SKM-1 (cell line): ENCODE measurements around the gene PRSS53.

ENCODE experiments used
- DNase-seq: peaks from one replicate; lab custom pipeline; 2025; ENCODE audit not compliant: unreplicated experiment; lab: John Stamatoyannopoulos, UW

PRSS53 gene

GRCh38 chr16:31055613-31056012 lies 33.1 kb downstream of the PRSS53 start:
- no peak for DNase-seq

GRCh38 chr16:31052114-31052513 lies 36.6 kb downstream of the PRSS53 start:
- DNase-seq, result no peak

GRCh38 chr16:31050280-31051030 lies 38.3 kb downstream of the PRSS53 start:
- DNase-seq, result no peak

GRCh38 chr16:31043898-31044481 lies 44.8 kb downstream of the PRSS53 start:
- no peak for DNase-seq

GRCh38 chr16:31043352-31043751 lies 45.4 kb downstream of the PRSS53 start:
- DNase-seq, result no peak

- no peak for DNase-seq
Observed at GRCh38 chr16:31042866-31043265, 45.9 kb downstream of the PRSS53 start.

- DNase-seq, result no peak
Observed at GRCh38 chr16:31038993-31039392, 49.8 kb downstream of the PRSS53 start.

- DNase-seq, result peak; percentile 52
Observed at GRCh38 chr16:31036691-31037090, 52.1 kb downstream of the PRSS53 start.

- DNase-seq, result peak; percentile 69
Observed at GRCh38 chr16:31033709-31034492, 54.8 kb downstream of the PRSS53 start.
